Bronchial epithelial cell (primary cell): ENCODE measurements around the gene CCDC85C. TPM values are rescaled to one million over a fixed set of nuclear protein-coding genes. Genes with fewer than 3 reads are reported as not detected.

Experiments
- DNase-seq: peaks from one replicate; pipeline ENCODE4 v3.0.0-alpha.2; 2010; ENCODE audit warnings: low read depth
- FAIRE-seq: peaks from 2 replicates; lab custom pipeline; 2011; peaks lifted over from hg19 to GRCh38; lab: Jason Lieb, UNC
- H3K27me3 ChIP-seq: 2 replicates; pipeline ENCODE4 v1.5.1; 2011; ENCODE audit warnings: low read length; ENCODE audit not compliant: control insufficient read depth, insufficient read depth
- H3K36me3 ChIP-seq: 2 replicates; pipeline ENCODE4 v1.5.1; 2011; ENCODE audit warnings: low read length; ENCODE audit not compliant: control insufficient read depth, insufficient read depth
- H3K4me3 ChIP-seq: 2 replicates; pipeline ENCODE4 v1.5.1; 2011; ENCODE audit warnings: mild to moderate bottlenecking, low read depth, low read length, control low read depth
- CTCF ChIP-seq: IDR thresholded peaks from 2 replicates; pipeline ENCODE4 v1.5.1; 2011; ENCODE audit warnings: mild to moderate bottlenecking, moderate library complexity, low read length, control low read depth, inconsistent platforms; ENCODE audit not compliant: insufficient read depth, severe bottlenecking
- total RNA-seq: library from RNA; depleted of rRNA; stranded (reverse); fragments of >200 nt; gene quantifications from 2 replicates; pipeline ENCODE4 v1.2.1, GENCODE V29; 2014

CCDC85C gene
- total RNA-seq, 1 donor from 2014 or later = 26.6 TPM

GRCh38 chr14:99602054-99602787 lies 1.8 kb downstream of the CCDC85C start:
- TF ChIP-seq CTCF = no peak
- FAIRE-seq (peak; percentile 70), DNase-seq (no peak)
- H3K27me3 ChIP-seq = no peaks in the 10 kb centered on the region
- H3K4me3 ChIP-seq = peak overlapping the region; percentile 41
- H3K36me3 ChIP-seq = no peaks in the 10 kb centered on the region

GRCh38 chr14:99601361-99601831 lies 2.6 kb downstream of the CCDC85C start:
- no peak for FAIRE-seq
- H3K4me3 ChIP-seq = peak overlapping the region; percentile 41
- no peak for TF ChIP-seq CTCF

GRCh38 chr14:99600232-99600888 lies 3.6 kb downstream of the CCDC85C start:
- FAIRE-seq = no peak
- Histone ChIP-seq H3K4me3 (no peak overlapping the region), H3K36me3 (no peaks in the 10 kb centered on the region), H3K27me3 (no peaks in the 10 kb centered on the region)
- DNase-seq = no peak
- TF ChIP-seq CTCF = no peak

More at GRCh38 chr14:99601361-99601831, 2.6 kb downstream of the CCDC85C start:
- DNase-seq = no peak
- H3K27me3 ChIP-seq = no peaks in the 10 kb centered on the region
- H3K36me3 ChIP-seq = no peaks in the 10 kb centered on the region

GRCh38 chr14:99599393-99599792 lies 4.6 kb downstream of the CCDC85C start:
- TF ChIP-seq CTCF = no peak
- no peaks in the 10 kb centered on the region for H3K36me3 ChIP-seq
- no peaks in the 10 kb centered on the region for H3K27me3 ChIP-seq
- FAIRE-seq (no peak), DNase-seq (no peak)
- H3K4me3 ChIP-seq = no peak overlapping the region

- Histone ChIP-seq H3K4me3 (no peak overlapping the region), H3K36me3 (no peaks in the 10 kb centered on the region), H3K27me3 (no peaks in the 10 kb centered on the region)
- no peak for TF ChIP-seq CTCF
- DNase-seq = no peak
- no peak for FAIRE-seq
Observed at GRCh38 chr14:99598774-99599173, 5.2 kb downstream of the CCDC85C start.
